ENCODE data around the gene CCDC40. TPM values are rescaled to one million over a fixed set of nuclear protein-coding genes. Genes with fewer than 3 reads are reported as not detected.

CCDC40 gene, protein sequence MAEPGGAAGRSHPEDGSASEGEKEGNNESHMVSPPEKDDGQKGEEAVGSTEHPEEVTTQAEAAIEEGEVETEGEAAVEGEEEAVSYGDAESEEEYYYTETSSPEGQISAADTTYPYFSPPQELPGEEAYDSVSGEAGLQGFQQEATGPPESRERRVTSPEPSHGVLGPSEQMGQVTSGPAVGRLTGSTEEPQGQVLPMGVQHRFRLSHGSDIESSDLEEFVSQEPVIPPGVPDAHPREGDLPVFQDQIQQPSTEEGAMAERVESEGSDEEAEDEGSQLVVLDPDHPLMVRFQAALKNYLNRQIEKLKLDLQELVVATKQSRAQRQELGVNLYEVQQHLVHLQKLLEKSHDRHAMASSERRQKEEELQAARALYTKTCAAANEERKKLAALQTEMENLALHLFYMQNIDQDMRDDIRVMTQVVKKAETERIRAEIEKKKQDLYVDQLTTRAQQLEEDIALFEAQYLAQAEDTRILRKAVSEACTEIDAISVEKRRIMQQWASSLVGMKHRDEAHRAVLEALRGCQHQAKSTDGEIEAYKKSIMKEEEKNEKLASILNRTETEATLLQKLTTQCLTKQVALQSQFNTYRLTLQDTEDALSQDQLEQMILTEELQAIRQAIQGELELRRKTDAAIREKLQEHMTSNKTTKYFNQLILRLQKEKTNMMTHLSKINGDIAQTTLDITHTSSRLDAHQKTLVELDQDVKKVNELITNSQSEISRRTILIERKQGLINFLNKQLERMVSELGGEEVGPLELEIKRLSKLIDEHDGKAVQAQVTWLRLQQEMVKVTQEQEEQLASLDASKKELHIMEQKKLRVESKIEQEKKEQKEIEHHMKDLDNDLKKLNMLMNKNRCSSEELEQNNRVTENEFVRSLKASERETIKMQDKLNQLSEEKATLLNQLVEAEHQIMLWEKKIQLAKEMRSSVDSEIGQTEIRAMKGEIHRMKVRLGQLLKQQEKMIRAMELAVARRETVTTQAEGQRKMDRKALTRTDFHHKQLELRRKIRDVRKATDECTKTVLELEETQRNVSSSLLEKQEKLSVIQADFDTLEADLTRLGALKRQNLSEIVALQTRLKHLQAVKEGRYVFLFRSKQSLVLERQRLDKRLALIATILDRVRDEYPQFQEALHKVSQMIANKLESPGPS
- 8.3 and 11.8 TPM in 2 replicates for total RNA-seq

- H2AFZ ChIP-seq (ENCODE audit: low read length) = peak within 1 kb of the TSS; percentile 92
- no peak for TF ChIP-seq CTCF (IDR thresholded peaks at IDR 0.05; ENCODE audit: extremely low read depth, low read depth, low read length)
- H3K4me1 ChIP-seq (ENCODE audit: insufficient read depth, low read length) = peaks cover 10% of the 10 kb centered on the region
- peak within 1 kb of the TSS; percentile 91 for H3K4me3 ChIP-seq (ENCODE audit: insufficient read depth, low read length)
- peak within 1 kb of the TSS; percentile 91 for H3K27ac ChIP-seq (ENCODE audit: low read depth, low read length)
- peaks cover 32% of the 10 kb centered on the region for H4K20me1 ChIP-seq (ENCODE audit: insufficient read depth, low read length)
- peak; percentile 98 for DNase-seq (ENCODE audit: insufficient read length, low spot score, missing footprints)
- no peaks in the 10 kb centered on the region for H3K27me3 ChIP-seq (ENCODE audit: insufficient read depth, low read length)
- peaks cover 34% of the 10 kb centered on the region for H3K79me2 ChIP-seq (ENCODE audit: insufficient read depth, low read length)
- peak within 1 kb of the TSS; percentile 93 for H3K4me2 ChIP-seq (ENCODE audit: insufficient read depth, low read length)
- H3K36me3 ChIP-seq (ENCODE audit: insufficient read depth, low read length) = no peaks in the 10 kb centered on the region
- no peaks in the 10 kb centered on the region for H3K9me3 ChIP-seq (ENCODE audit: low read depth, low read length)
Observed at GRCh38 chr17:80035937-80036714, at the start of gene CCDC40. Gene CCDC40, plus strand, starts transcription at chr17:80036642. Its CDS starts 21 bp downstream, at chr17:80036663.

GRCh38 chr17:79987187-79987934, 49.1 kb upstream of the CCDC40 start:
- H3K9me3 ChIP-seq (ENCODE audit: low read depth, low read length) = no peaks in the 10 kb centered on the region
- H4K20me1 ChIP-seq (ENCODE audit: insufficient read depth, low read length) = peaks cover 25% of the 10 kb centered on the region
- peak overlapping the region; percentile 80 for H3K4me2 ChIP-seq (ENCODE audit: insufficient read depth, low read length)
- TF ChIP-seq CTCF (IDR thresholded peaks at IDR 0.05; ENCODE audit: extremely low read depth, low read depth, low read length) = no peak
- no peak overlapping the region for H2AFZ ChIP-seq (ENCODE audit: low read length)
- peak overlapping the region; percentile 71 for H3K27ac ChIP-seq (ENCODE audit: low read depth, low read length)
- DNase-seq (ENCODE audit: insufficient read length, low spot score, missing footprints) = peak; percentile 61
- H3K27me3 ChIP-seq (ENCODE audit: insufficient read depth, low read length) = no peaks in the 10 kb centered on the region
- H3K4me3 ChIP-seq (ENCODE audit: insufficient read depth, low read length) = no peak overlapping the region
- H3K36me3 ChIP-seq (ENCODE audit: insufficient read depth, low read length) = no peaks in the 10 kb centered on the region
- peaks cover 36% of the 10 kb centered on the region for H3K4me1 ChIP-seq (ENCODE audit: insufficient read depth, low read length)
- H3K79me2 ChIP-seq (ENCODE audit: insufficient read depth, low read length) = peaks cover 2% of the 10 kb centered on the region

DNA sequence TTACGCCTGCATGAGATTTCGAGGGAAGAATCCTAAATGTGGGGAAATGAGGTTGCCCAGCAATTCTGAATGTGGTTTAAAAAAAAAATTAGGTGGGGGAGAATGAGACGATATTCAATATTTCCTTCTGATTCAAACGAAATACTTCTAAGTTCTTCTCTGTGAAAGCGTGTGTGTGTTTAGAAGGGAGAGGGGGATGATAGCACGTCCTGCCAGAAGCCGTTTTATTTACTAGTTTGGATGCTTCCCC, 48.6 kb upstream of the CCDC40 start:
- peak overlapping the region; percentile 49 for H2AFZ ChIP-seq (ENCODE audit: low read length)
- no peaks in the 10 kb centered on the region for H3K27me3 ChIP-seq (ENCODE audit: insufficient read depth, low read length)
- peak overlapping the region; percentile 80 for H3K4me2 ChIP-seq (ENCODE audit: insufficient read depth, low read length)
- TF ChIP-seq CTCF (IDR thresholded peaks at IDR 0.05; ENCODE audit: extremely low read depth, low read depth, low read length) = no peak
- peak overlapping the region; percentile 71 for H3K27ac ChIP-seq (ENCODE audit: low read depth, low read length)
- no peak for DNase-seq (ENCODE audit: insufficient read length, low spot score, missing footprints)
- H3K4me1 ChIP-seq (ENCODE audit: insufficient read depth, low read length) = peaks cover 39% of the 10 kb centered on the region
- H3K9me3 ChIP-seq (ENCODE audit: low read depth, low read length) = no peaks in the 10 kb centered on the region
- peaks cover 2% of the 10 kb centered on the region for H3K79me2 ChIP-seq (ENCODE audit: insufficient read depth, low read length)
- peaks cover 27% of the 10 kb centered on the region for H4K20me1 ChIP-seq (ENCODE audit: insufficient read depth, low read length)
- H3K4me3 ChIP-seq (ENCODE audit: insufficient read depth, low read length) = peak overlapping the region; percentile 59
- H3K36me3 ChIP-seq (ENCODE audit: insufficient read depth, low read length) = no peaks in the 10 kb centered on the region
